HG02885 (cell line): ENCODE measurements around the gene IARS2.

Source experiments
- ATAC-seq: cut with Tn5 transposase; IDR thresholded peaks from one replicate; pipeline ENCODE4 v1.9.1; 2021; ENCODE audit warnings: mild to moderate bottlenecking; ENCODE audit not compliant: unreplicated experiment, poor library complexity

Gene IARS2

DNA sequence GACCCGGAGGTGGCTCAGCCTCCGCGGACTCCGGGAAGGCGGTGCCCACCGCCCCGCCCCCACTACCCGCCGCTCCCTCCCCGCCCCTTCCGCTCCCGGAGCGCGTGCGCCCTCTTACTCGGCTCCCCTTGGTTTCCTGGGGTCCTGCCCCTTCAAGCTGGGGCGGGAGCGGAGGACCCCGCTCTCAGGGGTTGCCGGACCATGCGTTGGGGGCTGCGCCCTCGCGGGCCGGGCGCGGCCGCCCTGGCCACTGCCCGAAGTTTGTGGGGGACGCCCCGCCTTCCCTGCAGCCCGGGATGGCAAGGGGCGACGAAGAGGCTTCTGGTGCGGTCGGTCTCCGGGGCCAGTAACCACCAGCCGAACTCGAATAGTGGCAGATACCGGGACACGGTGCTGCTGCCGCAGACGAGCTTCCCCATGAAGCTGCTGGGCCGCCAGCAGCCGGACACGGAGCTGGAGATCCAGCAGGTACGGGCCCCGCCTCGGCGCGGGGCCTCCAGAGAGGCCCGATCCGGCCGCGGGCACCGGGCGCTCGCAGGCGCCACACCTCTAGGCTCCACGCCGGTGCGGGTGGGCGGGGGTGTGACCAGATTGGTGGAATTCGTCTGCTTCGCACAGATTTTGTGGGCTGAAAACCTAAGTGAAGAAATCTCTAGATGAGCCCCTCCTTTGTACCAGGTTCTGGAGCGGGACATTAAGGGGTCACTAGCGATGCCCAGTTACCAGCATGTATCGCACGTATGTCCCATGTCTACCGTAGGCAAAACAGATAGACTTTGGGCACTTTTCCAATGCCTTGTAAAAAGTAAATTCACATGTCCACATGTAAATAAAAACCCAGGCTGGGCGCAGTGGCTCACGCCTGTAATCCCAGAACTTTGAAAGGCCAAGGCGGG lies at the start of gene IARS2:
IARS2 (plus strand) TSS at position 117 of the 896 bp plus-strand sequence; CDS start at position 202, 85 bp downstream.
- peak; percentile 69 for ATAC-seq

DNA sequence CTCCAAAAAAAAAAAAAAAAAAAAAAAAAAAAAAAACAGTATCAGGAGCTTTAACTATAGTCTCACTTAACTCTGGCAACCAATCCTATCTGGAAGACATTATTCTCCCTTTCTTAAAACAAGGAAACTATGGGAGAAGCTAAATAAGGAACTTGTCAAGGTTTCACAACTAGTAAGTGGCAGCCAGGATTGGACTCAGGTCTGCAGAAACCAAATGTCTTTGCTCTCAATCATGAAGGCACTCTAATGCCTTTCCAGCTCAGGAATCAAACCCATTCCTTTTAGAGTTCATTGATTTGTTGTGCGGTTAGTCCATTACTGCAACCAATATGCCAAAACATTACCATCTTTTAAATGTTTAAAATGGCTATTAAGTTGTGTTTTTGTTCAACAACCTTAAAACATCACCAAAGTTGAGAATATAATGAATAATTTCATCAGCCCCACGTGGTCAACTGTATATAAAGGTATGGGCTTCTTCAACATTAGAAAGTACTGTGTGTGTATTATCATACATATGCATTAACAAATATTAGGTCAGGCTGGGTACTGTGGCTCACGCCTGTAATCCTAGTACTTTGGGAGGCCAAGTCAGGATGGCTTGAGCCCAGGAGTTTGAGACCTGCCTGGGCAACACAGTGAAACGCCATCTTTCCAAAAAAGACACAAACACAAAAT lies 49.1 kb upstream of the IARS2 start:
- no peak for ATAC-seq

- ATAC-seq: no peak
Measured at GRCh38 chr1:220045356-220046051, 48.4 kb upstream of the IARS2 start.

GRCh38 chr1:220046052-220046930 lies 47.6 kb upstream of the IARS2 start, which contains the start of gene EPRS1:
EPRS1 (minus strand) TSS chr1:220046505; CDS start chr1:220046388, 117 bp downstream.
- peak; percentile 98 for ATAC-seq

GRCh38 chr1:220056374-220056773 lies 37.6 kb upstream of the IARS2 start:
- no peak for ATAC-seq

- ATAC-seq: no peak
Measured at GRCh38 chr1:220060876-220061275, 33.1 kb upstream of the IARS2 start.

- no peak for ATAC-seq
Measured at GRCh38 chr1:220062629-220063028, 31.3 kb upstream of the IARS2 start.

DNA sequence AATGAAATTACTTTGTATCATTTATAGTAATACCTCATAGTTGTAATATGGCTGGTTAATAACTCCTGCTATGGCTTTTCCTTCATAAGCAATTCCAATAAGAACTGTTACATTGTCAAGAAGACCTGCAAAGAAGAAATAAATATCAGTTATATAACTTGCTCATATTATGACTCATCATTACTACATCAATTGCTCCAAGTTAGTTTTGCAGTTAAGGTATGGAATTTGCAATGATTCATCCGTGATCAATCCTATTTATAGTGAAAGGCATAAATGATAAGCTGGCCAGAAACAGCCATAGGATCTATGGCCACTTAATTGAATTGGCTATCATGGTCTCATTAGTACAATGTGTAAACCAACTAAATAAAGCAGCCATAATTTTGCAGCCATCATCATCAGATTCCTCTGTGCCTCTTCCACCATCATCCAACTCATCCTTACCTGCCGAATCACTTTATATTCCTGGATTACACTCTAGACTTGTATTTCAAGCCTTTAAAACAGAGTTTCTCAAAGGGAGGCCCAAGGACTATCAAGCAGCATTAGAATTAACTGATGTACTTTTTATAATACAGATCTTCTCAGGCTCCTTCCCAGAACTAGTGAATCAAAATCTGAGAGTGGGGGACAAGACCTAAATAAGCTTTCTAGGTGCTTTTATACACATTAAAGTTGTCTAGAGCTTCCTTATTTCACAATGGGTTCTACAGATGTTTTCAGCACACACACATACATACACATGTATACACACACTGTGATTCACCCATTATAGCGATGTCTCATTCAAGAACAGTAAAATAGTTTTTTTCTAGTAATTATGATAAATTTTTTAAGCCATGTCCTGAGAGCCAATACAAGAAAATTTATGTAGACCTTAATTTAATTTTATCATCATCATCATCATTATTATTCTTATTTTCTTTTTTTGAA lies 26.4 kb upstream of the IARS2 start:
- no peak for ATAC-seq

DNA sequence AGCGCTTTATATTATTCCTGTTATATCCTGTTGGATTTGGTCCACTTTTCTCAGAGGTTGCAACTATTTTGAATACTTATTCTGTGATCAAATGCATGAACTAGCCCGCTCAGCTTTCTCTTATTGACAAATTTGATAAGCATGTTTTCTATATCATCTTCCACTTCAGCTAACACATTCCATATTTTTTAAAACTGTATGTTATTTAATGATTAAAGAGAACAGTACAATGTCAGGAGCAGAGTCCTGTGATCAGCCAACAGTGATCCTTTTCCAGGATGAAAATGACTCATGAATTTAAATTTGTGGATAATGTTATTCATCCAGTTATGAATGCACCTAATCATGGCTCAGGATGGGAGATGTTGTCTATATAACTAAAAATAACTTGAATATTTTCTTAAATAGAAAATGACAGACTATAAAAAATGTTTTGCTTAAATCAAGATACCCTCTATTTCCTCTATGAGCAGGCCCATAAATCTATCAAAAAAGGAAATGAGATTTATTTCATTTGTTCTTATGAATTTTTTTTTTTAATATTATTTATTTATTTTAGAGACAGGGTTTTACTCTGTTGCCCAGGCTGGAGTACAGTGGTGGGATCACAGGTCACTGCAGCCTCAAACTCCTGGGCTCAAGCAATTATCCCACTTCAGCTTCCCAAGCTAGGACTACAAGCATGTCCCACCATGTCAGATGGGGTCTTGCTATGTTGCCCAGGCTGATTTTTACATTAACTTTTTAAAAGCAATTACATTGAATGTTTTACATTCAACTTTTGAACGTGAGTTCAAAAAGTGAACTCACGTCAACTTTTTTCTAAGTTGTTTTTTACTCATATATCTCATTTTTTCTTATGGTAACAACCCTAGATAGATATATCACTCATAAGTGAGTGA lies 16.8 kb upstream of the IARS2 start:
- no peak for ATAC-seq

DNA sequence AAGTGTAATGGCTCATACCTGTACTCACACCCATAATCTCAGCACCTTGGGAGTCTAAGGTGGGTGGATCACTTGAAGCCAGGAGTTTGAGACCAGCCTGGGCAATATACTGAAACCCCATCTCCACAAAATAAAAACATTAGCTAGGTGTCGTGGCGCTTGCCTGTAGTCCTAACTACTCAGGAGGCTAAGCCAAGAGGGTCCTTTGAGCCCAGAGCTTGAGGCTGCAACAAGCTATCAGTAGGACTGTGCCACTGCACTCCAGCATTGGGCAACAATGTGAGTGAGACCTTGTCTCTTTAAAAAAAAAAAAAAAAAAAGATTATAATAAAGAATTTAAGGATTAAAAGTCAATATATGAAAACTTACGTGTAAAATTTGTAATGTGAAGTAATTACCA lies 16.0 kb upstream of the IARS2 start:
- no peak for ATAC-seq

GRCh38 chr1:220084460-220084859 lies 9.5 kb upstream of the IARS2 start:
- ATAC-seq: no peak

- peak; percentile 58 for ATAC-seq
Measured at GRCh38 chr1:220086261-220086686, 7.7 kb upstream of the IARS2 start.

DNA sequence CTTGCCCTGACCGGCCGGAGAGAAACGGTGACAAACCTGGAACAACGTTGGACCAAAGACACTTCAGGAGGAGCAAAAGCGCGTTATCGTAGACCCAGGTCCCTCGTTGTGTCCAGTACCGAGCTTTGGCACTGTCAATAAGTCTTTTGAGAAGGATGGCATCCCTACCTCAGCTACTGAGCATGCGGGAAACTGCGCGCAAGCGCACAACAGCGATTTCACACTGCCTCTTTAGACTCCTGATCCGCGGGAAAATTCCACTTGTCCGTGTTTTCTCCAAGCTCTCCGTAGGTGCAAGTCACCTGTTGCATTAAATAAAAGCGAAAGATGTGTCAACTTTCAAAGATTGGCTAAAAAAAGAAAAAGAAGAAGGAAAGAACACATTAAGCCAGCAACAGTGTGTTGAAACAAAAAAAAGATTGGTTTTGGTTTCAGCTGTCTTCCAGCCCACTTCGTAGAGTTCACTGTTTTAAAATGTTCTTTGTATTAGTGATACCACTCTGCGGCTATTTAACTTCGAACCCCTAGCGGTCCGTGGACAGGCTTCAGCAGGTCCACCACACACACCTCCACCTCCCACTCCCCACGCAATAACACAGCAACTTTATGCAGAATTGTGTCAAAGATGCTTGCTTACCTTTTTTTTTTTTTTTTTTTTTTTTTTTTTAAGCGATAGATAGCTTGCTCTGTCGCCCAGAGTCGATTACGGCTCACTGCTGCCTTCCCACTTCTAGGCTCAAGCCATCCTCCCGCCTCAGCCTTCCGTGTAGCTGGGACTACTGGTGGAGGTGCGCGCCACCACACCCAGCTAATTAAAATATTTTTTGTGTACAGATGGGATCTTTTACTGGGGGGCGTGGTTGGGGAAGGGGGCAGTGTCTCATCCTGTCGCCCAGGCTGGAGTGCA lies 4.0 kb upstream of the IARS2 start, which contains the start of gene BPNT1:
BPNT1 (minus strand) TSS at position 139 of the 907 bp plus-strand sequence. CDS start 9,942 bp downstream, outside the sequence.
- ATAC-seq: peak; percentile 52

GRCh38 chr1:220092694-220093093 lies 1.2 kb upstream of the IARS2 start:
- ATAC-seq: no peak

- peak; percentile 6 for ATAC-seq
Measured at GRCh38 chr1:220093361-220094015, 444 bp upstream of the IARS2 start.

DNA sequence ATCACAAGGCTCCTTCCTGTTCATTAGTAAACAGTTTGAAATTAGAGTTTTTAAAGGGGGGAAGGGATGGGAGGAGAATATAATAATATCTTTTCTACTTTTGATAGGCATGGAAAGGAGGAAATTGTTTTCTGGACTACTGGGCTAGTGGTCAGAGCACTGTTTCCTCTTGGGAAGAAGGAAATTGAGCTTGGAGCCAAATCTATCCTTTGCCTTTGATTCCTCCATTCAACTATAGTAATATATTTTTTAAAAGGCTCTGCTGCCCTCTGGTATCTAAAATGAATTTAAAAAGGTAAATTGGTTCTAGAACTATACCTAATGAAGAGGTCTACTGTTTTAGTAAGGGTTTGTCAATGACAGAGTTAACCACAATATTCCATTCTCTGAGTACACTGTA lies 5.9 kb downstream of the IARS2 start:
- ATAC-seq: no peak
